Stimulated activated CD4-positive, alpha-beta T cell treated with anti-CD3 and anti-CD28 coated beads, Interleukin-15, amount 100 ng/mL, for 1 hour (primary cell): ENCODE results near the gene MKRN3.
A peak's percentile ranks its signal among the peaks of the same experiment; 100 is the strongest.

Source experiments
- DNase-seq, 2 donors: peaks; one replicate each; pipeline ENCODE4 v3.0.0-alpha.2; 2020; ENCODE audit warnings: low read depth in 1 of 2, low spot score in 1 of 2

MKRN3 gene

DNA sequence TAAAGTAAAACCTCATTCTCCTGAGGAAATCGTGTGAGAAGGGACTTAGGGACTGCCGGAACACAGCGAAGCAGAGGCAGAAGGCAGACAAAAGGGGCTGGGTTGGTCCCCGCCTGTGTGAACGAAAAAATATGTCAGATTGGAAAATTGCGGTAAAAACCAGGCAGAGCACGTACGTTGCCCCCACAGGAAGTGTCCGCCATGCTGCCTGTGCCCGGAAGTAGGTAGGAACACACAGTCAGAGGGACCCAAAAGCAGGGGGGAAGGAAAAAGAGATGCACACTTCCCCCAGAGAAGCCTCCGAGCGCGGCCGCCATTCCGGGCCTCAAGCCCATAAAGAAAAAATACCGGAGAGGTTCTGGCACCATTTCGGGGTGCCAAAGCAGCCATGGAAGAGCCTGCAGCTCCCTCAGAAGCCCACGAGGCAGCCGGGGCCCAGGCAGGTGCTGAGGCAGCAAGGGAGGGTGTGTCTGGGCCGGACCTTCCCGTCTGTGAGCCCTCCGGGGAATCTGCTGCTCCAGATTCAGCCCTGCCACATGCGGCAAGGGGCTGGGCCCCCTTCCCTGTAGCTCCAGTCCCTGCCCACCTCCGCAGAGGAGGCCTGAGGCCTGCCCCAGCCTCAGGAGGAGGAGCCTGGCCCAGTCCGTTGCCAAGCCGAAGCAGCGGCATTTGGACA is at the start of gene MKRN3:
TSS of gene MKRN3 (plus strand) at position 280 of the 676 bp plus-strand sequence. CDS start at position 389, 109 bp downstream.
- DNase-seq = peak in 1 of 2 donors; percentile 22

DNA sequence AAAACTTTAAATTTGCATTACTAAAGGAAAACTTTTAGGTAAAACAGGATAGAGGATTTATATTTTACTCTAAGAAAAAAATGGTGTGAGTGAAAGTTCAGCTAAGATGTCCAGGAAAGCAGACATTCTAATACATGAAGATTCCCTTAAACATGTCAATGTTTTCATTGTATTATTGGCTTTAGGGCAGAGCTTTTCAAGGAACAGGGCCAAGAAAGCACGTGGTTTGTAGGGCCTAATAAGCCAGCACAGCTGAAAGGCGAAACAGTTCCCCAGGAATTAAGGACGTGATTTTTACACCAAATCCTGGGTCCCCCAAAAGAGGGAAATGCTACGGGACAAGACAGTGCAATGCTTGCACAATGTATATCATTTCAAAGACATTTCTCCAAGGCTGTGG is 48.6 kb upstream of the MKRN3 start:
- no peak for DNase-seq

- no peak for DNase-seq
Measured at GRCh38 chr15:23518104-23518503, 47.4 kb upstream of the MKRN3 start.

DNA sequence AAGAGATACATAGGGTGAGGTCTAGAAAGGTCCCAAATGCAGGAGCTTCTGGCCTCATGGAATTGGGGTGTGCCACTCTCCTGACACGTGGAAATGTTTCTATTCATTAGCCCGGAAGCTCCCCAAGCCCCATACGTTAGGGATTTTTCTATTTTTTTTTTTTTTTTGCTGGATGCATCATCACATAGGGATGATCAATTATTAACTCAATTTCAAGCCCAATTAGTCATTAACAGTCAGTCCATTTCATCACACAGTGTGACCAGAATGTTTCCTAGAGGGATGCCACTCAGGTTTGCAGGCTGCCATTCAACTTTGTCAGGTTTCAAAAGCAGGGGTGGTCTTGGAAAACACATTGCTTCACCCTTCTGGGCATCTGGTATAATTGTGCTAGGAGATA is 40.7 kb upstream of the MKRN3 start:
- no peak for DNase-seq

DNA sequence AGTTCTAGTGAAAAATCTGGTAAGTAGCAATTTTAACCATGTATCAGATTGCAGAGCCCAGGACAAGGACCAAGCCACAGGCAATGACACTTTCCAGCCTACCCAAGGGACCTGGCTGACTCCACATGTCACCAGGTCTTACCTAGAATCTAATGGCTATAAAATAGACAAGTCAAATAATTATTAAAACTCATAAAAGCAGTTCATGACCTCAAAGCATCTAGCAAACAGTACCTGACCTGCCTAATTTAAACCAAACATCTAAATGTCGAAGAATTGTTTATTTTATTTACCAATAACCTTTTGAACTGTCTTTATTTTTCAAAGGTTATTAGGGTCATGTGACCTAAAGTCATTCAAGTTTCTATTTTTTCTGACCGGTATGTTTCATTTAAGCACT is 35.6 kb upstream of the MKRN3 start:
- no peak for DNase-seq

DNA sequence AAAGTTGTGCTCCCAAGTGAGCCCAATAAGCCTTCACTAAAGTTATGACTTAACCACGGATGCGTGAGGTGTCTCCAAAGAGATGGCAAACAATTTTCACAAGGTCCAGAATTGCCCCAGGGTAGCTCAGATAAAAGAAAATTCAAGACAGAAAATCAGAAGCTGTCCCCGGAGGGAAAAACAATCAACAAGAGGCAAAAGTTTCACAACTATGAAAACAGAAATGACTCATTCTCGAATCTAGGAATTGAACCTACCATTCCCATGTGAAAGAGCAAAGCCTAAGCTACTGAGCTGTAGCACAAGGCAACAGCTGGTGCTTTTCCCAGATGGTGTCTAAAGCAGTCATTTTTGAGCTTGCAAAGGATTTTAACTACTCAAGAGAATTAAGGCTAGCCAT is 33.5 kb upstream of the MKRN3 start:
- DNase-seq = no peak

DNA sequence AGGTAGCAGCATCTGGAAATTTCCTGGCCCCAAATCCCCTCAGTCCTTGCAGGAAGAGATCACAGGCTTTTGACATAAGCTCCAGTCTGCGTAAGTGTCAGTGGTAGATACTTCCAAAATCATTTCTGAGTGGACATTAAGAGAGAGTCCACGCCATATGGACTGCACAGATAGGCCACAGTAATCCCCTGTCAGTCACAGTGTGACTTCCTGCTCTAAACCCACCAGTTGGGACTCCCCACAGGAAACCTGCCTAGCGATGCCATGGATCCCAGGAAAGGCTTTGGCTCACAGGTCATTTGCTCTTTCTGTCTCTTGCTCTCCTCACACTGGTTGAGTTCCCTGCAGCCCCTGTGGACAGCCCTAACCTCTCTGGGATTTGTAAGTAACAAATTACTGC is 28.8 kb upstream of the MKRN3 start:
- no peak for DNase-seq

GRCh38 chr15:23538648-23539047 is 26.8 kb upstream of the MKRN3 start:
- DNase-seq = no peak

GRCh38 chr15:23539892-23540291 is 25.6 kb upstream of the MKRN3 start:
- DNase-seq = no peak

DNA sequence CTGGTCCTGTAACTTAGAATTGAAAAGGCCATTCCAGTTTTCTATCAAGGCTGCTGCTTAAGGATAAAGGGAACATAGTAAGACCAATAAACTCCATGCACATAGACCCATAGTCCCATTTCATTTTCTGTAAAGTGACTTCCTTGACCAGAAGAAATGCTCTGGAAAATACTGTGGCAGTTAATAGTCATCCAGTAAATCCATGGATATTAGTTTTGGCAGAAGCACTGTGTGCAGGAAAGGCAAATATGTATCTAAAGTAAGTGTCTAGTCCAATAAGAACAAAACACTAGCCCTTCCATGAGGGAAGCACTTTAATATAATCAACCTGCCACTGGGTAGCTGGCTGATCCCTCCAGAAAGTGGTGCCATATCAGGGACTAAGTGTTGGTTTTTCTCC is 19.3 kb upstream of the MKRN3 start:
- DNase-seq = no peak

- no peak for DNase-seq
Measured at GRCh38 chr15:23548071-23548470, 17.4 kb upstream of the MKRN3 start.

- DNase-seq = no peak
Measured at GRCh38 chr15:23561914-23562313, 3.6 kb upstream of the MKRN3 start.

DNA sequence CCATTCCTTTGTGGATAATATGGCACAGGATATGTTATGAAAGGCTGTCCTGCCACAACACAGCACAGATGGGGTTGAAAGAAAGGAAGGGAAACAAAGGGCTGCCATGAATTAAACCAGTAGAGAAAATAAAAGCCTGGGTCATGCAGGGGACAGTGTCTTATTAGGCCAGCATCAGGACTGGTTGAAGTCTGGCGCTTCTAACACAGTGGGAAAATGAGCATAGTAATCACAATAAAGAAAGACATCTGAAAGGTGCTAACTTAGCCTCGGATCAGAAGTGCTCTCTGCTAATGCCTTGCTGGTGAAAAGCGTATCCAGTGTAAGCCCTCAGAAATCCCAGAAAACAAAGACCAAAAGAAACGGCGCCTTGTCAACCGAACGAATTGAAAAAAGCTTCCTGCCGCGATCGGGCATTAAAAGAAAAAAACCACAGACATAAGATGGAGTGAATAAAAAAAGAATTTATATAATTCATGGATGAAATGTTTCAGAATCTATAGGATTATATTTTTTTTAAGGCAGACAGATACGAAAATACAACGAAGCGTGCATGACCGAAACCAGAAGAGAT is 566 bp upstream of the MKRN3 start:
- DNase-seq = no peak

DNA sequence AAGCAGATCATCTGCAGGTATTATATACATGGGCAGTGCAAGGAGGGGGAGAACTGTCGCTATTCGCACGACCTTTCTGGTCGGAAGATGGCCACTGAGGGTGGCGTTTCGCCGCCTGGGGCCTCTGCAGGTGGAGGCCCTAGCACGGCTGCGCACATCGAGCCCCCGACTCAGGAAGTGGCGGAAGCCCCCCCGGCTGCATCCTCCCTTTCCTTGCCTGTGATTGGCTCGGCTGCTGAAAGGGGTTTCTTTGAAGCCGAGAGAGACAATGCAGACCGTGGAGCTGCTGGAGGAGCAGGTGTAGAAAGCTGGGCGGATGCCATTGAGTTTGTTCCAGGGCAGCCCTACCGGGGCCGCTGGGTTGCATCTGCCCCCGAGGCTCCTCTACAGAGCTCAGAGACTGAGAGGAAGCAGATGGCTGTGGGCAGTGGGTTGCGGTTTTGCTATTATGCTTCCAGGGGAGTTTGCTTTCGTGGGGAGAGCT is 639 bp downstream of the MKRN3 start:
- peak in 1 of 2 donors; percentile 6 for DNase-seq

DNA sequence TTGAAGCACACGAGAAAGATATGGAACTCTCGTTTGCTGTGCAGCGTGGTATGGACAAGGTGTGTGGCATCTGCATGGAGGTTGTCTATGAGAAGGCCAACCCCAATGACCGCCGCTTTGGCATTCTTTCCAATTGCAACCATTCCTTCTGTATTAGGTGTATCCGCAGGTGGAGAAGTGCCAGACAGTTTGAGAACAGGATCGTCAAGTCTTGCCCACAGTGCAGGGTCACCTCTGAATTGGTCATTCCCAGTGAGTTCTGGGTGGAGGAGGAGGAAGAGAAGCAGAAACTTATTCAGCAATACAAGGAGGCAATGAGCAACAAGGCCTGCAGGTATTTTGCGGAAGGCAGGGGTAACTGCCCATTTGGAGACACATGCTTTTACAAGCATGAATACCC is 1.2 kb downstream of the MKRN3 start:
- no peak for DNase-seq

DNA sequence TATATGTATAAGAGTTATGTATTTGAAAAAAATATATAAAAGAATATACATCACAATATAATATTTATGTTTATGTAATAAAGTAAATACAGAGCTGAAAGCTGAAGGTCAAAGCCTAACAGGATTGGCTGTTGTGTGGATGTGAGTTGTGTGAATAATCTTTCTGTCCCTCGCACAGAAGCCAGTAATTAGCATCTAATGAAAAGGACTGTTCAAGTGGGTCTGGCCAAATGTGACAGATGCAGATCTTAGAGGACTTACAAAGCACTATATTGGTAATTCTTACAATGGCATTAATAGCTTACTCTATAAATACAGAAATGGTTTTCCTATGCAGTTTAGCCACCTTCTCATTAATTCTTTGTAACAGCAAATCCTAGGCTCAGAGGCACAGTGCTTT is 2.4 kb downstream of the MKRN3 start:
- DNase-seq = no peak

DNA sequence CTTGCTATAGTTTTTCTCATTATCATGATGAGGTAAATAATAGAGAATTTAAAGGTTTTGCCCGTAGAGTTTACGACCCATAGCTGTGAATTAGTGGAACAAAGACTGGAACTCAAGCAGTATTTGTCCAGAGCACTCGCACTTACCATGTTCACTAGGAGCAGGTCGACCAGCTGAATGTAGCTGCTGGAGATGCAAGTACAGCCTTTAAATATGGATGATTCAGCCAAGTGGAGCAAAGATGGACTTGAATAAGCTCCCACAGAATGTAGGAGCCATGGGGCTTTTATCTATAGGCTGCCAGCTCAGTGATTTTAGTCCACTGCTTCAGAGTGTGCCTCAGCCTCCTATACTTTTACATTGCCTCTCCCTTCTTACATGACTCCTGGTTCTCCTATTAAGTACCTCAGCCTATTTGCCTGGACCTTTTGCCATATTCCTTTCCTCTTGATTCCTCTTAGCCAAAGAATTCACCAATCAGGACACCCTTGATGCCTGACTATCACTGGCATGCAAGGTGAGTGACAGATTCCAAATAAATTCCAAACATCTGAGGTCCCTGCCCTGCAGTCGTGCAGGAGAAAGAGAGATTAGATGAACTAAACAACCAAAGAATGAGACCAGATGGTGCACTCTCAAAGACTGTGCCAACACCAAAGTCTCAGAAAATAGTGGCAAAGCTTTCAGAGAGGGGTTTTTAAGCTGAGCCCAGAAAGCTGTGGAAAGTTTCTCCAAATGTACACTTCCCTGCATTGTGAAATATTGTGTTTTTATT is 3.9 kb downstream of the MKRN3 start:
- no peak for DNase-seq

DNA sequence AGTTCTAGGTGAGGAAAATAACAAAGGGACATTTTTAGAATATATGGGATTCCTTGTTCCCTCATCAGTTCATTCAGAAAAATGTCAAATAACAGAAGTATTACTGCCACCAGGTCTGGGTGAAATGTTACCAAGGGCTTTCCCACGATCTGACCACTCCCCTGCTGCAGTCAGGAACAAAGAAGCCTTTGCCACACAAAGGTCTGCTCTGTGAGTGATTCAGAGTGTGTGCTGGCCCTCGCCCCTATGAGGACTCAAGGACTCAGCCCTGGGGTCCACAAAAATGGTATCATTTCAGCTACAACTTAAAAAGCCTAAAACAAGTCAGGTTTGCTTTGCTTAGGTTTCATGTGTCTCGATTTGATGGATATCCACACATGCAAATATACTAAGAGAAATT is 5.0 kb downstream of the MKRN3 start:
- no peak for DNase-seq

DNA sequence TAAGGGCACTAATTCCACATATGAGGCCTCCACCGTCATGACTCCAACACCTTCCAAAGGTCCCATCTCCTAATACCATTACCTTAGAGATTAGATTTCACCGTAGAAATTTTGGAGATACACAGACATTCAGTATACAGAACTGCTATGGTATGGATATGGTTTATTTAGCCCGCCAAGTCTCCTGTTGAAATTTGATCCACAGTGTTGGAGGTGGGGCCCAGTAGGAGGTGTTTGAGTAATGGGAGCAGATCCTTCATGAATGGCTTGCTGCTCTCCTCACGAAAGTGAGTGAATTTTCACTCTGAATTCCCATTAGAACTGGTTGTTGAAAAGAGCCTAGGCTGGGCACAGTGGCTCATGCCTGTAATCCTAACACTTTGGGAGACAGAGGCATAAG is 7.4 kb downstream of the MKRN3 start:
- no peak for DNase-seq

GRCh38 chr15:23574742-23575141 is 9.3 kb downstream of the MKRN3 start:
- no peak for DNase-seq

GRCh38 chr15:23576061-23576460 is 10.6 kb downstream of the MKRN3 start:
- no peak for DNase-seq

- DNase-seq = no peak
Measured at GRCh38 chr15:23578521-23579150, 13.2 kb downstream of the MKRN3 start.
